Retinal pigment epithelial cell (primary cell): Measurements from ENCODE around the gene NEDD9.

ENCODE experiments used
- DNase-seq: peaks from one replicate; pipeline ENCODE4 v3.0.0-alpha.2; 2010; ENCODE audit warnings: low read depth
- H3K4me3 ChIP-seq: 2 replicates; pipeline ENCODE4 v1.5.1; 2011; ENCODE audit warnings: mild to moderate bottlenecking, low read length, control low read depth, moderate library complexity
- TF ChIP-seq, protein P1 (sequence below): conservative IDR thresholded peaks from 2 replicates; pipeline ENCODE4 v1.5.1; 2011; ENCODE audit warnings: low read depth, low read length, control low read depth, inconsistent platforms

The NEDD9 gene

GRCh38 chr6:11228935-11229654 lies 3.4 kb downstream of the NEDD9 start:
- H3K4me3 ChIP-seq, result peak overlapping the region; percentile 100
- TF ChIP-seq, protein P1, sequence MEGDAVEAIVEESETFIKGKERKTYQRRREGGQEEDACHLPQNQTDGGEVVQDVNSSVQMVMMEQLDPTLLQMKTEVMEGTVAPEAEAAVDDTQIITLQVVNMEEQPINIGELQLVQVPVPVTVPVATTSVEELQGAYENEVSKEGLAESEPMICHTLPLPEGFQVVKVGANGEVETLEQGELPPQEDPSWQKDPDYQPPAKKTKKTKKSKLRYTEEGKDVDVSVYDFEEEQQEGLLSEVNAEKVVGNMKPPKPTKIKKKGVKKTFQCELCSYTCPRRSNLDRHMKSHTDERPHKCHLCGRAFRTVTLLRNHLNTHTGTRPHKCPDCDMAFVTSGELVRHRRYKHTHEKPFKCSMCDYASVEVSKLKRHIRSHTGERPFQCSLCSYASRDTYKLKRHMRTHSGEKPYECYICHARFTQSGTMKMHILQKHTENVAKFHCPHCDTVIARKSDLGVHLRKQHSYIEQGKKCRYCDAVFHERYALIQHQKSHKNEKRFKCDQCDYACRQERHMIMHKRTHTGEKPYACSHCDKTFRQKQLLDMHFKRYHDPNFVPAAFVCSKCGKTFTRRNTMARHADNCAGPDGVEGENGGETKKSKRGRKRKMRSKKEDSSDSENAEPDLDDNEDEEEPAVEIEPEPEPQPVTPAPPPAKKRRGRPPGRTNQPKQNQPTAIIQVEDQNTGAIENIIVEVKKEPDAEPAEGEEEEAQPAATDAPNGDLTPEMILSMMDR, result no peak
- no peak for DNase-seq

DNA sequence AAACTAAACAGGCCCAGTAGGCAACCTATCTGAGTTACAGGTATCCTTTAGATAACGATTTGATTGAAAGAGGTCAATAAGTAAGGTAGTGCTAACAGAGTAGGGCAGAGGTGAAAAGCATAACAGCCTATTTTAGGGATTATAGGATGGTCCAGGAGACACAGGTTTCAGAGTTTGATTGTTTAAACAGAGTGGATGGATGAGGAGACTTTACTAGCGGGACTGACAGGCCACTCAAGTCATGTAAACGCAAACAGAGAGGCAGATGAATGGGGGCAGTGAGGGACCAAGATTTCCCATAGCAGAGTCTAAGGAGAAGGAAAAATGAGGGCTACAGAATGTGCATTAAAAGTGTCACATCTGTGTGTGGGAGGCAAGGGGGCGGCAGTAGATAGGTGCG lies 4.8 kb downstream of the NEDD9 start:
- TF ChIP-seq, protein P1, result no peak
- no peak overlapping the region for H3K4me3 ChIP-seq
- no peak for DNase-seq

DNA sequence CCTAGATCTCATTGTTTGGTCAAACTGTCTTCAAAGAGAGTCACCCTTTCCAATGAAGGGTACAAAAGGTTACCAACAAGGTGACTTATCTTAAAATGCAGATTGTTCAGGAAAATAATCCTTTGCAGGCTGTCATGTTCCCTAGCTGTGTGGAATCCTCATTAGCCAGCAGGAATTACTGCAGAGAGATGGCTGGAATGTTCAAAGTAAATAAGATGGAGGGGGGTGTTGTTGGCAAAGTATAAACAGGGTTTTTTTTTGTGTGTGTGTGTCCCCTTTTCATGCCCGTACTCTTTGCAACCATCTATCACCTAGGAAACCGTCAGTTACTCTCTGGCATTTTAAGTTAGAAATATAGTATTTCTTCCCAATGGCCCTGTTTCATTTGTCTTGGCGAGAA lies 6.5 kb downstream of the NEDD9 start:
- H3K4me3 ChIP-seq, result no peak overlapping the region
- DNase-seq, result no peak
- TF ChIP-seq, protein P1, result no peak

- DNase-seq, result no peak
- TF ChIP-seq, protein P1, result no peak
- H3K4me3 ChIP-seq, result no peak overlapping the region
These were observed 7.5 kb downstream of the NEDD9 start for GRCh38 chr6:11224966-11225463.

DNA sequence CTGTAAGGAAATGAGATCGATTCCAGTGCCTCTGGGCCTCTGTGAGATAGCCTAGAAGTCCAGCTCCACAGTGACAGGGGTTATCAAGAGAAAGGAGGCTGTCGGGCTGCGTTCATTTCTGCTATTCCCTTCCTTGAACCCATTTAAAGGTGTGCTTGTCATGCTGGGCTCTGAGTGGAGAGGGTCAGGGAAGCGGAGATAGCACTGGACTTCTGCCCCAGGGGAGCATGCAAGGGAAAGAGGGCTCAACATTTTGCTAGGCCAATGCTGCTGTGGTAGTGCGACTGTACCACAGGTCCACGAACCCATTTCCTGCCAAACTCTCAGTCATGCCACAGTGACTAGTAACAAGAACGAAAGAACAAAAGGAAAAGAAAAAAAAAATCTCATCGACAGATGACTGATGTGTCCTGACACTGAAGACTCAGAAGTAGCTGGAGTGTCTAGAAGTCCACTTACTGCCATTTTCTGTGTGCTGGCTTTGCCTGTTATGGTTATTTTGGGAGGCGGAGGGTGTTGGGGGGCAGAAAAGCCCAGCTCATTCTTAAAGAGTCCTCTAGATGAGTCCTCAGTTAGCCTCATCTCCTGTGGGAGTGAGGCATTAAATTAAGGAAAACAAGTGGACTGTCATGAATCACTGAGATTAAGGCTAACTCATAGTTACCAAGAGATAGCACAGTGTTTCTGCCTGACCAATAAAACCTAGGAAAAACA lies 8.1 kb downstream of the NEDD9 start:
- TF ChIP-seq, protein P1, result no peak
- no peak for DNase-seq
- no peak overlapping the region for H3K4me3 ChIP-seq

GRCh38 chr6:11223286-11223864 lies 9.1 kb downstream of the NEDD9 start:
- TF ChIP-seq, protein P1, result no peak
- DNase-seq, result no peak
- no peak overlapping the region for H3K4me3 ChIP-seq
